OCI-LY3 (cell line): ENCODE results near the gene IL1A.

Experiments
- H2AFZ ChIP-seq: fragments of 200-600, 300-600 bp; shearing (Covaris generic); 2 replicates; pipeline ENCODE4 v1.6.0; 2014; ENCODE audit warnings: antibody characterized with exemption, low read depth, low read length
- H3K27ac ChIP-seq: fragments of 200-600, 300-600 bp; sonication (generic); 2 replicates; pipeline ENCODE4 v1.5.1; 2014; ENCODE audit warnings: mild to moderate bottlenecking, low read length, moderate library complexity, mixed read lengths
- H3K27me3 ChIP-seq: fragments of 200-600, 300-600 bp; sonication (generic); 2 replicates; pipeline ENCODE4 v1.6.1; 2014; ENCODE audit warnings: low read depth, low read length, mixed read lengths
- H3K36me3 ChIP-seq: fragments of 200-600, 300-600 bp; sonication (generic); replicated peaks from 2 replicates; pipeline ENCODE3; 2014; ENCODE audit warnings: low read depth, low read length, mixed read lengths
- H3K4me1 ChIP-seq: fragments of 300-600, 200-600 bp; sonication (generic); 2 replicates; pipeline ENCODE4 v1.6.1; 2014; ENCODE audit warnings: low read length, mixed read lengths
- H3K4me2 ChIP-seq: fragments of 200-600, 300-600 bp; sonication (generic); 2 replicates; pipeline ENCODE4 v1.6.1; 2014; ENCODE audit warnings: low read length, mixed read lengths
- H3K4me3 ChIP-seq: fragments of 300-600, 200-600 bp; sonication (generic); 2 replicates; pipeline ENCODE4 v1.5.1; 2014; ENCODE audit warnings: antibody characterized with exemption, mild to moderate bottlenecking, low read length, moderate library complexity
- H3K79me2 ChIP-seq: fragments of 300-600, 200-600 bp; shearing (Covaris generic); 2 replicates; pipeline ENCODE4 v1.6.1; 2014; ENCODE audit warnings: mild to moderate bottlenecking, low read length, mixed read lengths
- H3K9ac ChIP-seq: fragments of 300-600, 200-600 bp; shearing (Covaris generic); 2 replicates; pipeline ENCODE4 v1.6.0; 2014; ENCODE audit warnings: mild to moderate bottlenecking, low read length, moderate library complexity
- H3K9me3 ChIP-seq: fragments of 200-600, 300-600 bp; shearing (Covaris generic); 2 replicates; pipeline ENCODE4 v1.6.1; 2014; ENCODE audit warnings: low read length, mixed read lengths; ENCODE audit not compliant: insufficient read depth
- H4K20me1 ChIP-seq: fragments of 200-600, 300-600 bp; sonication (generic); 2 replicates; pipeline ENCODE4 v1.6.1; 2016; ENCODE audit warnings: low read length, mixed read lengths; ENCODE audit not compliant: insufficient read depth
- CTCF ChIP-seq: fragments of 200-600, 300-600 bp; sonication (generic); IDR thresholded peaks from 2 replicates; pipeline ENCODE4 v1.5.1; 2014; ENCODE audit warnings: antibody characterized with exemption, low read length, low read depth
- EZH2phosphoT487 ChIP-seq: fragments of 200-600 bp; shearing (Covaris generic); IDR thresholded peaks from 2 replicates; pipeline ENCODE4 v1.6.1; 2018; ENCODE audit warnings: antibody characterized with exemption, mixed run types, low read depth

The IL1A gene

DNA sequence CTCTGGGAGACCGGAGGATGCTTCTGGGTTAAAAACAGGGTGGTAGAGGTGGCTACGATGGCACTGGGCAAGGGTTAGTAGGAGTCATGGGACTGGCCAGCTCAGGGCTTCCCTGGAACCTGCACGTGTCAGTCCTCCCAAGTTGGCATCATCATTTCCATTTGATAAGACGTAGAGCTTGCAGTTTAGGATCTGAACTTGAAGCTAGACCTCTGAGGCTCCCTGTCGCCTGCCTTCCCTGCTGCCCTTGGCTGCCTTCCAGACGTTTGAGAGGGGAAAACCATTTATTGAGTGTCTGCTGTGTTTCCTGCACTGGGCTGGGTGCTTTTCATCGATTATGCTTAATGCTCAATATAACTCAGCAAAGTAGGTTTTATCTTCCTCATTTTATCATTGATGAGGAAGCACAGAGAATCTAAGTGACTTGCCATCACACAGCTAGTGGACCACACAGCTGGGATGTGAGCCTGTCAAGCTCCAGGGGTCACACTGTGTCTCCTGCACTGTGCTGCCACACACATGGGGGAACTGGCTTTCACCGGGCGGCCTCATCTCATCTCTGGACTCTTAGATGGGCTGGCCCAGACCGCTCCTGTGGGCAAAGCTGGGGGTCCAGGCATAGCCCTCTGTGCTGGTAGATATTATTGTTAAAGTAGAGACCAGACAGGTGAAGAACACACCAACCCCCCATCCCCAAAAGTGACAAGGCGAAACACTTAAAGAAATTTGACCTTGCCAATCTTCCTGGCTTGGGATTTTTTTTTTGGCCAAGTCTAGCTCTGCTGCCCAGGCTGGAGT is 55.7 kb downstream of the IL1A start:
- Histone ChIP-seq H3K27ac (no peak overlapping the region), H3K9me3 (no peaks in the 10 kb centered on the region), H3K79me2 (no peaks in the 10 kb centered on the region), H4K20me1 (no peaks in the 10 kb centered on the region), H3K9ac (no peak overlapping the region), H3K4me1 (peaks cover 38% of the 10 kb centered on the region), H2AFZ (no peak overlapping the region; the same call in 1 of the 2 replicates), H3K27me3 (no peaks in the 10 kb centered on the region), H3K36me3 (no peaks in the 10 kb centered on the region), H3K4me3 (no peak overlapping the region), H3K4me2 (peak overlapping the region; percentile 8; the same call in 1 of the 2 replicates)
- TF ChIP-seq CTCF, result no peak
- TF ChIP-seq EZH2phosphoT487, result no peak

- Histone ChIP-seq H2AFZ (no peak overlapping the region), H3K79me2 (no peaks in the 10 kb centered on the region), H3K36me3 (no peaks in the 10 kb centered on the region), H3K9me3 (no peaks in the 10 kb centered on the region), H3K27ac (no peak overlapping the region), H4K20me1 (no peaks in the 10 kb centered on the region), H3K4me3 (no peak overlapping the region), H3K4me1 (peaks cover 38% of the 10 kb centered on the region), H3K4me2 (peak overlapping the region; percentile 8; the same call in 1 of the 2 replicates), H3K9ac (no peak overlapping the region), H3K27me3 (no peaks in the 10 kb centered on the region)
- TF ChIP-seq EZH2phosphoT487, result no peak
- no peak for TF ChIP-seq CTCF
Measured at GRCh38 chr2:112728029-112728362, 56.3 kb downstream of the IL1A start.

- H3K4me1 ChIP-seq, result peaks cover 38% of the 10 kb centered on the region
- H3K4me2 ChIP-seq, result 0 out of 2 replicates have a peak overlapping the region, but pooled peaks have one; percentile 16
- no peaks in the 10 kb centered on the region for H3K36me3 ChIP-seq
- H3K9me3 ChIP-seq, result no peaks in the 10 kb centered on the region
- no peaks in the 10 kb centered on the region for H3K27me3 ChIP-seq
- H3K79me2 ChIP-seq, result no peaks in the 10 kb centered on the region
- no peak overlapping the region for H3K27ac ChIP-seq
- no peak overlapping the region for H3K4me3 ChIP-seq
- TF ChIP-seq CTCF (no peak), EZH2phosphoT487 (no peak)
- H4K20me1 ChIP-seq, result no peaks in the 10 kb centered on the region
- H2AFZ ChIP-seq, result no peak overlapping the region
- no peak overlapping the region for H3K9ac ChIP-seq
Measured at GRCh38 chr2:112727276-112728028, 56.8 kb downstream of the IL1A start.

DNA sequence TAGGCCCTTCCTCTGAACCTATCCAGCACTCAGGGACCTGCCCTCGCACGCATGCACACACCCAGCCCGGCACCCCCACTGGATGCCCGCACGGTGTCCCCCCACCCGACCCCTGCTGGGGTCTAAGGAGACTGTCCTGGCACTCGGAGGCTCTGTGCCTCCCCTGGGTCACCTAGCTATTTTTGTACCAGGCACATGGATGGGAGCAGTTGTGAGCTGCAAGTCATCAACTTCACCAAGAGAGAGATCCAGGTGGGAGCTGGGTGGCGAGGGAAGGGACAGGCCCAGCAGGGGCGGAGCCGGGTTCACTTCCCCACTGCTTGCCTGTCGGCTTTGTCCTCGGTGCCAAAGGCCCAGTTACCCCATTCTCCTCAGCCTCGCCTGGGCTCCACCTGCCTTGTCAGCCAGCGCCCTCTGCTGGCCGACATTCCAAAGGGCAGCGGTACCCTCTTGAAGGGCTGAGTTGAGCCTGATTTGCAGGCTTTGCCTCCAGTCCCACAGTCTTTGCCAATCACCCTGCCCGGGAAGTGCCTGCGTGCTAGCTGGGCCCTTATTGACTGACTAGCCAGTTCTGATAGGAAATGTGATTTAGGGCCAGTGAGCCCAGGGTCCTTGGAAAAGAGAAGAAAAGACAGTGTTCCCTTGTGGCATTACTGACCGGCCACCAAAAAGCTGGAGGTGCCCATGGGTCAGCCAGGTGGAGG is 57.7 kb downstream of the IL1A start:
- peaks cover 38% of the 10 kb centered on the region for H3K4me1 ChIP-seq
- no peaks in the 10 kb centered on the region for H3K79me2 ChIP-seq
- H3K27ac ChIP-seq, result peak overlapping the region; percentile 55
- H3K9me3 ChIP-seq, result no peaks in the 10 kb centered on the region
- peak overlapping the region; percentile 51 for H3K9ac ChIP-seq
- H3K4me2 ChIP-seq, result peak overlapping the region; percentile 68
- no peaks in the 10 kb centered on the region for H4K20me1 ChIP-seq
- no peak for TF ChIP-seq EZH2phosphoT487
- TF ChIP-seq CTCF, result peak; percentile 94
- no peaks in the 10 kb centered on the region for H3K27me3 ChIP-seq
- H3K36me3 ChIP-seq, result no peaks in the 10 kb centered on the region
- H3K4me3 ChIP-seq, result peak overlapping the region; percentile 63
- H2AFZ ChIP-seq, result no peak overlapping the region
